Left lung (tissue), 10 donors: Measurements from ENCODE around the gene GRIA4. TPM values are rescaled to one million over a fixed set of nuclear protein-coding genes. Genes with fewer than 3 reads are reported as not detected.

Experiments used
- ATAC-seq: fragments of 200-7000 bp; cut with Tn5 transposase; one replicate; pipeline ENCODE4 v1.9.1; 2020; ENCODE audit warnings: moderate library complexity
- DNase-seq, 4 donors: peaks; one replicate each; pipeline ENCODE4 v3.0.0-alpha.2; 2013 to 2020
- H3K27ac ChIP-seq, 2 donors: fragments of 200-600 bp; sonication (generic) in 1 of 2; one replicate each; pipeline versions ENCODE4 v1.5.0 to v1.8.0; 2020 to 2021
- H3K27me3 ChIP-seq, 2 donors: fragments of 200-600 bp; sonication (generic) in 1 of 2; one replicate each; pipeline versions ENCODE4 v1.5.0 to v1.8.0; 2020 to 2021
- H3K36me3 ChIP-seq, 2 donors: fragments of 200-600 bp; sonication (generic) in 1 of 2; one replicate each; pipeline versions ENCODE4 v1.5.0 to v1.8.0; 2020 to 2021
- H3K4me1 ChIP-seq, 2 donors: fragments of 200-600 bp; one replicate each; pipeline ENCODE4 v1.8.0; 2021
- H3K4me3 ChIP-seq, 2 donors: fragments of 200-600 bp; sonication (generic) in 1 of 2; one replicate each; pipeline versions ENCODE4 v1.5.0 to v1.8.0; 2020 to 2021; ENCODE audit warnings: mild to moderate bottlenecking in 1 of 2
- H3K9me3 ChIP-seq, 2 donors: fragments of 200-600 bp; sonication (generic) in 1 of 2; one replicate each; pipeline versions ENCODE4 v1.5.0 to v1.8.0; 2020 to 2021
- intact Hi-C, 2 donors: fragments of 100-400 bp; cut with DNase I; formaldehyde crosslinking; loops; one replicate each; pipeline versions ENCODE4 v1.11.2 to v1.14.2; 2022
- polyA plus RNA-seq, 6 donors: library from polyadenylated mRNA; unstranded; fragments of 120-200 nt; gene quantifications; one replicate each; pipeline ENCODE4 v1.2.1, GENCODE V29; 2013; ENCODE audit not compliant: insufficient read length in 6 of 6
- total RNA-seq, 2 donors: library from RNA; stranded (reverse); fragmentation: NEBNext Ultra II Directional; extraction: Animal tissue kit (Norgen Biotek cat#: 25700); gene quantifications; one replicate each; pipeline ENCODE4 v1.2.1, GENCODE V29; 2021
- TF ChIP-seq, protein P1 (sequence below), 2 donors: fragments of 200-600 bp; sonication (generic) in 1 of 2; IDR thresholded peaks; one replicate each; pipeline versions ENCODE4 v1.5.0 to v1.8.0; 2021; ENCODE audit warnings: antibody characterized with exemption in 2 of 2
- donor health status: DM: no; HTN: yes; CAD: no.
- donor health status: DM: no; HTN: no; CAD: no.

Gene GRIA4
- total and polyA plus RNA-seq, 8 donors = 0.27 to 0.98 (median 0.63) TPM; not detected in 2

DNA sequence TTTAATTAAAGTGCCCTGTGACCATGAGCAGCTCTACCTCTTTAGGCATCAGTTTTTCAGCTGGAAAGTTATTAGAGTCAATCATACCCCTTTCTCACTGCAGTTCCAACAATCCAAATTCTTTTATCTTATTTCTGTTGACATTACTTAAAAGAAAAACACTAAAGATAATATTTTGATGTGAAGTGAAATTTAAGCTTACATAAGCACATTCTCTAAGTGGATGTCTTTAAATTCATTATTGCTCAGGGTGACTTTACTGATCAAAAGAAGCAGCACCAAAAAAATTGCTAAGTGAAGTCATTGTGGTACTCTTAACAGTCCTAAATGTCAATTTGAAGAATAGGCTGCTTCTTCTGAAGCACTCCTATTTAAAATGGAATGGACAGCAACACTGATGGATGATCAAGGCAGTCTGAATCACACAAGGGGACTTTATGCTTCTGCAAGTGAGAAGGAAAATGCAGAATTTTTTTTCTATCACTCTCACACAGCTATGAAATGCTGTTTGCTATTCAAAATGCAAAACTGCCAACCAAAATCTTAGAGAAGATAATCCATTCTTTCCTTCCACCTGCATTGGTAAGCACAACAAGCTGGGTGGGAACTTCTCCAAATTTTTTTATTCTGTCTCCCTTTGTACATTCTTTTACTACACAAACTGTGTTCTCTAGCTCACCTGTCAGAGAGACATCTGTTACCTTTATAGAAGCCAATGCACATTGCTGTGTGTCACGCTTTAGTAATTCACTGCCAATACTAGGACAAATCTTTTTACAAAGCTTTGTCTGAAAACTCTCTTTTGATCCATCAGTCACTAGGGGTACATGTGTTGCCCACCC is 179.9 kb downstream of the GRIA4 start:
- Histone ChIP-seq H3K27me3 (no peaks in the 10 kb centered on the region), H3K27ac (no peak overlapping the region), H3K4me1 (no peaks in the 10 kb centered on the region), H3K36me3 (no peaks in the 10 kb centered on the region), H3K9me3 (no peaks in the 10 kb centered on the region), H3K4me3 (no peak overlapping the region)
- DNase-seq (no peak), ATAC-seq (no peak)
- intact Hi-C loops = no loop called here
- TF ChIP-seq, protein P1, sequence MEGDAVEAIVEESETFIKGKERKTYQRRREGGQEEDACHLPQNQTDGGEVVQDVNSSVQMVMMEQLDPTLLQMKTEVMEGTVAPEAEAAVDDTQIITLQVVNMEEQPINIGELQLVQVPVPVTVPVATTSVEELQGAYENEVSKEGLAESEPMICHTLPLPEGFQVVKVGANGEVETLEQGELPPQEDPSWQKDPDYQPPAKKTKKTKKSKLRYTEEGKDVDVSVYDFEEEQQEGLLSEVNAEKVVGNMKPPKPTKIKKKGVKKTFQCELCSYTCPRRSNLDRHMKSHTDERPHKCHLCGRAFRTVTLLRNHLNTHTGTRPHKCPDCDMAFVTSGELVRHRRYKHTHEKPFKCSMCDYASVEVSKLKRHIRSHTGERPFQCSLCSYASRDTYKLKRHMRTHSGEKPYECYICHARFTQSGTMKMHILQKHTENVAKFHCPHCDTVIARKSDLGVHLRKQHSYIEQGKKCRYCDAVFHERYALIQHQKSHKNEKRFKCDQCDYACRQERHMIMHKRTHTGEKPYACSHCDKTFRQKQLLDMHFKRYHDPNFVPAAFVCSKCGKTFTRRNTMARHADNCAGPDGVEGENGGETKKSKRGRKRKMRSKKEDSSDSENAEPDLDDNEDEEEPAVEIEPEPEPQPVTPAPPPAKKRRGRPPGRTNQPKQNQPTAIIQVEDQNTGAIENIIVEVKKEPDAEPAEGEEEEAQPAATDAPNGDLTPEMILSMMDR (IDR thresholded peaks at IDR 0.05) = no peak

DNA sequence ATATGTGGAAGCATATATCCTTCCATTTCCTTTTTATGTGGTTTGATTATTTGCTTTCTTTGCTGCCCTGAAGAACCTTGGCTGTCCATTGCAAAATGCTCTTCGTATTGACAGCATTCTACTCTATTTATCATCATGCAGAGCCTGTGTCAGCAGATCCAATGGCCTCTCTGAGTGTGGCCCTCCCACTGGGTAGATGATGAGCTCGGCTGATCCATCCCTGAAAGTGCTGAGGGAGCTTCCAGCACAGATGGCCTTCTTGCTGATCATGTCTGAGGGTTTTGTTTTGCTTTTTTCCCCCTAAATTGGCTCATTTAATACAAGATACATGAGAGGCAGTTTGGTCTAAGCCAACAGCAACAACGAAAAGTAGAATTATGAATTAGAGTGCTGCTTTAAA is 181.0 kb downstream of the GRIA4 start:
- H3K9me3 ChIP-seq = no peaks in the 10 kb centered on the region
- intact Hi-C loops = no loop called here

DNA sequence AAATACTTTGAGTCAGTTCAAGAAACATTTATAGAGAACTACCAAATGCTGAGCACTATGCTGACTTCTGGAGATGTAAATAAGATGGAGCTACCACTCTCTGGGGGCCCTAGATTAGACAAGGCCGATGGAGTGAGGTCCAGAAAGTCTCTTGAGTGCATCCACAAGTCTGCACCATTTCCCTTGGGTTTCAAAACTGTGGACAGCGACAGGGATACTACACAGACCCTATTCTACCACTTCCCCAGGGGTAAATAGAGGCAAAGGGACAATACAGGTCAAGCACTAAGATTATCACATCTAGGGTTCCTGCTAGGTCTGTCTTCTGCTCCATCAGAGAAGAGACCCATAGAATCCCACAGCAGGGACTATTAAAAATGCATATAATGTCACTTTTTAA is 183.2 kb downstream of the GRIA4 start:
- no peak for DNase-seq
- Histone ChIP-seq H3K4me1 (no peaks in the 10 kb centered on the region), H3K27ac (no peak overlapping the region), H3K27me3 (no peaks in the 10 kb centered on the region), H3K4me3 (no peak overlapping the region), H3K36me3 (no peaks in the 10 kb centered on the region), H3K9me3 (no peaks in the 10 kb centered on the region)
- no peak for ATAC-seq
- intact Hi-C loops = no loop called here
- TF ChIP-seq, protein P1 (IDR thresholded peaks at IDR 0.05) = no peak

More for the DNA sequence above, 181.0 kb downstream of the GRIA4 start:
- no peak overlapping the region for H3K4me3 ChIP-seq
- H3K27ac ChIP-seq = no peak overlapping the region
- DNase-seq (no peak), ATAC-seq (no peak)
- H3K27me3 ChIP-seq = no peaks in the 10 kb centered on the region
- H3K4me1 ChIP-seq = no peaks in the 10 kb centered on the region
- H3K36me3 ChIP-seq = no peaks in the 10 kb centered on the region
- TF ChIP-seq, protein P1 (IDR thresholded peaks at IDR 0.05) = no peak

DNA sequence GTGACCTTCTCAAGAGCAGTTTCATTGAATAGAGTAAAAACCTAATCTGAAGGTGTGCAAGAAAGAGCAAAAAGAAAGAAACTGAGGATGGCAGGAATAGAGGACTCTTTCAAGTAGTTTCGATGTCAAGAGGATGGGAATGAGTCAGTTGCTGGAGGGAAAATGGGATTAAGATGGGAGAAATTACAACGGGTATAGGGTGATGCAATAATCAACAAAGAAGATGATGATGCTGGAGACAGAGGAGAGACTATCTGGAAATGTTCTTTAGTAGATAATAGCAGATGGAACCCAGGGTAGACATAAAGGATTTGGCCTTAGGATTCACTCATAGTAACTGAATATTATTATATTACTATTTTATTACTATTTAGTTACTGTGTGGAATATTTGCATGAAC is 189.4 kb downstream of the GRIA4 start:
- Histone ChIP-seq H3K4me3 (no peak overlapping the region), H3K36me3 (no peaks in the 10 kb centered on the region), H3K27me3 (no peaks in the 10 kb centered on the region), H3K9me3 (no peaks in the 10 kb centered on the region), H3K27ac (no peak overlapping the region), H3K4me1 (no peaks in the 10 kb centered on the region)
- TF ChIP-seq, protein P1 (IDR thresholded peaks at IDR 0.05) = no peak
- DNase-seq (no peak), ATAC-seq (no peak)
- intact Hi-C loops = no loop called here

DNA sequence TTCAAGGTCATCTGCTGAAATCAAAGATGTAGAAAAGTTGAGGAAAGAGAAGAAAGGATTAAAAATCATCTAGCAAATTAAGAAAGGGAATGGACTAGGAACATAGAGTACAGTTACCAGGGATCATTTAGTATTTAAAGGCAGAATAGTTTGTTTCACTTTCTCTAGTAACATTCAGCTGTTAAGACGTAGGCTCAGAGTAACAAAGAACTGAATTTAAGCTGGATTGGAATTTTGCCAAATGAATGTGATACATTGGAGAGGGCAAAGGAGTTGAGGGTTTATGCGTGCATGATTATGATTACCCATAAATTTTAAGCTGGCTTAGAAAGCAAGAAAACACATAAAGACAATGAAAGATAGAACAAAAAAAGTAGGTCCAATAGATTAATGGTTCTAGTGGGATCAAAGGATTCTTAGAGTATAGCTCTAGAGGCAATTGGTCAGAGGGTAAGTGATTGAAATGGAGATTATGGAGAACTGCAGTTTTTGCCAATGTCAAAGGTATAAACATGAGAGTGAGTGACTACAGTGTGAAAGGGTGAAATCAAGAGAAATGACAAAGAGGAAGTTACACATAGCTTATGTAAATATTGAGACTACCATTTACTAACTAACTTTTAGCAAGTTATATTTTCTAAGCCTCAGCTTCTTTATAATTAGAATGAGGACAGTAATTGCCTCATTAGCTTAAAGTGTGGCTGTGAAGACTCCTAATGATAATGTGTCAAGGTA is 190.0 kb downstream of the GRIA4 start:
- TF ChIP-seq, protein P1 (IDR thresholded peaks at IDR 0.05) = no peak
- intact Hi-C loops = no loop called here
- ATAC-seq (no peak), DNase-seq (no peak)
- H3K27me3 ChIP-seq = no peaks in the 10 kb centered on the region
- H3K27ac ChIP-seq = no peak overlapping the region
- H3K36me3 ChIP-seq = no peaks in the 10 kb centered on the region
- no peak overlapping the region for H3K4me3 ChIP-seq
- H3K9me3 ChIP-seq = no peaks in the 10 kb centered on the region
- H3K4me1 ChIP-seq = no peaks in the 10 kb centered on the region
